Measurements from ENCODE around the gene MICAL3. TPM values are rescaled to one million over a fixed set of nuclear protein-coding genes. Genes with fewer than 3 reads are reported as not detected.

The MICAL3 gene
- total and polyA plus RNA-seq, 2 of the 8 experiments (the other 6 are each of a cell fraction or from before 2014, with no cell fraction given), result 8.3 to 41.8 TPM

DNA sequence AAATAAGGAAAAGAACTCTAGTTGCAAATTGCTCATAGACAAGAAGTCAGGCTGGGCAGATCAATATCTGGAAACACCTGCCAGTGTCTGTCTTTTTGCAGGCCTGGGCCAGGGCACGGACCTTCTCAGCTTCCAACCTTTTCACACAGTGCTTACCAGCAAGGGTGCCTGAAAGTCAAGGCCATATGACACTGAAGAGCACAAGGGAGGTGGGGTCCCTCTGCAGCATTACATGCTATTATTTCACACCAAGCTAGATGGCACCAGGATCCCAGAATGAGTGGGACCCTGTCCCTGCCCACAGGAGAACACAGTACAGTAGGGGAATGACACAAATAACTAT lies 47.6 kb upstream of the MICAL3 start:
- no peak overlapping the region for H3K9ac ChIP-seq (replicated peaks in 1 of 4; ENCODE audit: extremely low read depth in 1 of 4, low read depth in 3 of 4, low read length in 3 of 4)
- H3K27ac ChIP-seq (ENCODE audit: low read depth, low read length), result no peak overlapping the region
- no peak overlapping the region for H2AK5ac ChIP-seq (ENCODE audit: low read depth, low read length)
- H4K5ac ChIP-seq (ENCODE audit: insufficient read length, low read depth, low read length), result no peak overlapping the region
- no peaks in the 10 kb centered on the region for H3K23me2 ChIP-seq (ENCODE audit: low read depth, low read length)
- H2BK20ac ChIP-seq (ENCODE audit: low read length), result no peak overlapping the region
- H3K79me1 ChIP-seq (ENCODE audit: low read depth, low read length), result no peaks in the 10 kb centered on the region
- no peaks in the 10 kb centered on the region for H3K79me2 ChIP-seq (ENCODE audit: control insufficient read depth in 1 of 2, insufficient read depth in 2 of 2, low read length in 2 of 2)
- H2BK12ac ChIP-seq (ENCODE audit: low read depth, low read length), result no peak overlapping the region
- TF ChIP-seq HDAC2 (IDR thresholded peaks at IDR 0.05; ENCODE audit: borderline replicate concordance in 1 of 2, low read depth in 2 of 2, low read length in 2 of 2) (no peak), CEBPB (IDR thresholded peaks at IDR 0.05; ENCODE audit: low read depth, low read length) (no peak), SP4 (IDR thresholded peaks at IDR 0.05; ENCODE audit: low read length) (no peak), ASH2L (IDR thresholded peaks at IDR 0.05; ENCODE audit: low read length) (no peak), CREB1 (IDR thresholded peaks at IDR 0.05) (no peak), YY1 (IDR thresholded peaks at IDR 0.05; ENCODE audit: low read depth, low read length) (no peak), SUZ12 (IDR thresholded peaks at IDR 0.05; ENCODE audit: low read length) (no peak)
- TF ChIP-seq, protein P1, sequence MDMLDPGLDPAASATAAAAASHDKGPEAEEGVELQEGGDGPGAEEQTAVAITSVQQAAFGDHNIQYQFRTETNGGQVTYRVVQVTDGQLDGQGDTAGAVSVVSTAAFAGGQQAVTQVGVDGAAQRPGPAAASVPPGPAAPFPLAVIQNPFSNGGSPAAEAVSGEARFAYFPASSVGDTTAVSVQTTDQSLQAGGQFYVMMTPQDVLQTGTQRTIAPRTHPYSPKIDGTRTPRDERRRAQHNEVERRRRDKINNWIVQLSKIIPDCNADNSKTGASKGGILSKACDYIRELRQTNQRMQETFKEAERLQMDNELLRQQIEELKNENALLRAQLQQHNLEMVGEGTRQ (IDR thresholded peaks at IDR 0.05; ENCODE audit: low read length), result no peak
- H3K36me3 ChIP-seq (ENCODE audit: control insufficient read depth in 2 of 4, insufficient read depth in 4 of 4, low read length in 3 of 4), result no peaks in the 10 kb centered on the region
- no peak overlapping the region for H4K91ac ChIP-seq (replicated peaks; ENCODE audit: insufficient read length, low read length)
- no peak overlapping the region for H3K14ac ChIP-seq (ENCODE audit: insufficient read length)
- H3K23ac ChIP-seq (ENCODE audit: insufficient read length), result no peak overlapping the region
- no peak overlapping the region for H4K8ac ChIP-seq (ENCODE audit: extremely low read depth, insufficient read depth, low read length)
- no peak overlapping the region for H2AFZ ChIP-seq (ENCODE audit: low read length)
- no peak overlapping the region for H2BK120ac ChIP-seq (replicated peaks; ENCODE audit: low read depth, low read length)
- no peak overlapping the region for H3K56ac ChIP-seq (replicated peaks; ENCODE audit: insufficient read length, low read depth, low read length)
- no peak overlapping the region for H3K18ac ChIP-seq (ENCODE audit: extremely low read depth, low read length)
- H4K20me1 ChIP-seq (replicated peaks in 1 of 2; ENCODE audit: control insufficient read depth in 1 of 2, insufficient read depth in 2 of 2, low read length in 2 of 2), result no peaks in the 10 kb centered on the region
- whole genome bisulfite sequencing, 2 experiments (ENCODE audit: extremely low coverage in 1 of 2, insufficient coverage in 1 of 2, insufficient read length in 1 of 2, insufficient replicate concordance in 2 of 2, low coverage in 1 of 2, low lambda C conversion rate in 2 of 2, missing lambda C conversion rate in 1 of 2), result 88% methylated on average over 1 of the region's 1 CpG; no CpG with 5 or more reads in 1 of the 2 experiments
- POLR2A ChIA-PET (ENCODE audit: partially characterized antibody), result interaction anchor here (0.6 kb wide), 1 partner anchor 702 kb away, joined by 3 read pairs; no protein-coding TSS in a partner anchor
- CTCF ChIA-PET (ENCODE audit: partially characterized antibody), result interaction anchor here (0.6 to 11.5 kb wide), 15 partner anchors 8 to 239 kb away, joined by 3 to 163 read pairs (median 3); no protein-coding TSS in a partner anchor
- FAIRE-seq (no peak), DNase-seq (ENCODE audit: low read depth in 1 of 2, low spot score in 2 of 2) (no peak)
- H3K4me1 ChIP-seq (replicated peaks in 1 of 4; ENCODE audit: control insufficient read depth in 3 of 4, insufficient read depth in 4 of 4, low read length in 3 of 4), result no peaks in the 10 kb centered on the region
- H3K4me2 ChIP-seq (ENCODE audit: insufficient read depth in 1 of 2, low read depth in 2 of 2, low read length in 2 of 2), result no peak overlapping the region
- no peaks in the 10 kb centered on the region for H3K9me3 ChIP-seq (ENCODE audit: insufficient read depth in 2 of 2, low read depth in 1 of 2, low read length in 1 of 2)
- no peak overlapping the region for H2BK5ac ChIP-seq (ENCODE audit: low read depth, low read length)
- H3K4me3 ChIP-seq (ENCODE audit: extremely low read depth in 1 of 4, insufficient read depth in 2 of 4, low read depth in 3 of 4, low read length in 4 of 4), result no peak overlapping the region
- no peak overlapping the region for H3K4ac ChIP-seq (replicated peaks; ENCODE audit: insufficient read length, low read depth, low read length)
- no peak overlapping the region for H2BK15ac ChIP-seq (ENCODE audit: low read length)
- H3K27me3 ChIP-seq (replicated peaks in 1 of 4; ENCODE audit: control insufficient read depth in 3 of 4, extremely low read depth in 1 of 4, insufficient read depth in 3 of 4, low read length in 3 of 4), result peaks cover 0 to 2% (median 0%) of the 10 kb centered on the region in 4 experiments; a peak in 2 of 7 replicates
